DND-41 (cell line): ENCODE data around the gene MKS1.

ENCODE experiments used
- EZH2 ChIP-seq: IDR thresholded peaks from 3 replicates; pipeline ENCODE4 v1.6.1; 2012; ENCODE audit warnings: borderline replicate concordance, low read depth, mild to moderate bottlenecking, moderate library complexity, low read length, inconsistent platforms; ENCODE audit not compliant: severe bottlenecking
- TF ChIP-seq, protein P1 (sequence below): IDR thresholded peaks from 2 replicates; pipeline ENCODE4 v1.5.1; 2012; ENCODE audit warnings: borderline replicate concordance, low read length, moderate library complexity, mild to moderate bottlenecking; ENCODE audit not compliant: poor library complexity, severe bottlenecking; ENCODE audit errors: extremely low read depth

DNA sequence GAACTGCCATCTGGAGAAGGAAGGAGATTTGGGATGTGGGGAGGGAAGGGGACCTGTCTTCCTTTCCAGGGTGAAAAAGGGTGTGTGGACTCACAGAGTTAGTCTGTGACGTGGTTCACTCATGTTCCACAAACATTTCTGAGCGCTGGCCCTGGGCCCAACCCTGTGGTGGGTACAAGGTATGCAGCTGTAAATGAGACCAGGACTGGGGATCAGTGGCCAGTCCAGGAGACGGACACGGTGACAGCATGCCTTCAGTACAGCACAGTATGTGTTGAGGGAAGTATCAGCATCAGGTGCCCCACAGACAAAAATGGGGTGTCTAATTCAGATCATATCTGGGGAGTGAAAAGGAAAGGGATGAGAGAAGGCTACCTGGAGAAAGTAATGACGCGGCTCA, 32.0 kb downstream of the MKS1 start:
- TF ChIP-seq, protein P1, sequence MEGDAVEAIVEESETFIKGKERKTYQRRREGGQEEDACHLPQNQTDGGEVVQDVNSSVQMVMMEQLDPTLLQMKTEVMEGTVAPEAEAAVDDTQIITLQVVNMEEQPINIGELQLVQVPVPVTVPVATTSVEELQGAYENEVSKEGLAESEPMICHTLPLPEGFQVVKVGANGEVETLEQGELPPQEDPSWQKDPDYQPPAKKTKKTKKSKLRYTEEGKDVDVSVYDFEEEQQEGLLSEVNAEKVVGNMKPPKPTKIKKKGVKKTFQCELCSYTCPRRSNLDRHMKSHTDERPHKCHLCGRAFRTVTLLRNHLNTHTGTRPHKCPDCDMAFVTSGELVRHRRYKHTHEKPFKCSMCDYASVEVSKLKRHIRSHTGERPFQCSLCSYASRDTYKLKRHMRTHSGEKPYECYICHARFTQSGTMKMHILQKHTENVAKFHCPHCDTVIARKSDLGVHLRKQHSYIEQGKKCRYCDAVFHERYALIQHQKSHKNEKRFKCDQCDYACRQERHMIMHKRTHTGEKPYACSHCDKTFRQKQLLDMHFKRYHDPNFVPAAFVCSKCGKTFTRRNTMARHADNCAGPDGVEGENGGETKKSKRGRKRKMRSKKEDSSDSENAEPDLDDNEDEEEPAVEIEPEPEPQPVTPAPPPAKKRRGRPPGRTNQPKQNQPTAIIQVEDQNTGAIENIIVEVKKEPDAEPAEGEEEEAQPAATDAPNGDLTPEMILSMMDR: no peak
- TF ChIP-seq EZH2: no peak
